K562 (cell line): ENCODE results near the gene CELA1.

Source experiments
- BRCA1 ChIP-seq, 2 experiments: fragments of 450-650 bp in 1 of 2; sonication (generic) in 1 of 2; formaldehyde crosslinking in 1 of 2; IDR thresholded peaks; 2 replicates each; pipeline versions ENCODE4 v1.5.0 to v1.6.1; 2017 to 2020; ENCODE audit warnings: mild to moderate bottlenecking in 1 of 2, missing genetic modification reagents in 1 of 2
- CBX2 ChIP-seq: fragments of 200-600 bp; sonication (generic); IDR thresholded peaks from one replicate; pipeline ENCODE4 v1.6.1; 2012; ENCODE audit warnings: mild to moderate bottlenecking, low read length, inconsistent platforms; ENCODE audit not compliant: insufficient read depth, poor library complexity, severe bottlenecking
- CTCF ChIP-seq, 3 experiments: IDR thresholded peaks in 2 of 3; conservative IDR thresholded peaks in 1 of 3; 2 replicates each; pipeline ENCODE4 v1.5.1; 2011 to 2012; ENCODE audit warnings: low read length in 3 of 3, mild to moderate bottlenecking in 3 of 3, control low read depth in 2 of 3, improper control_type of control experiment in 1 of 3, inconsistent platforms in 1 of 3, low read depth in 1 of 3, mixed read lengths in 1 of 3, moderate library complexity in 1 of 3; ENCODE audit not compliant: insufficient read depth in 2 of 3
- DPF2 ChIP-seq: fragments of 450-650 bp; IDR thresholded peaks from 2 replicates; pipeline ENCODE4 v1.6.1; 2016
- EP300 ChIP-seq: IDR thresholded peaks from 2 replicates; pipeline ENCODE4 v1.6.1; 2012; ENCODE audit warnings: low read length, improper control_type of control experiment
- ETS2 ChIP-seq: IDR thresholded peaks from 2 replicates; pipeline ENCODE4 v1.6.1; 2016; ENCODE audit warnings: borderline replicate concordance, missing genetic modification characterization, mild to moderate bottlenecking, moderate library complexity, missing compliant biosample characterization; ENCODE audit not compliant: poor library complexity, severe bottlenecking
- HDAC6 ChIP-seq: IDR thresholded peaks from 2 replicates; pipeline ENCODE4 v1.6.1; 2012; ENCODE audit warnings: low read depth, mild to moderate bottlenecking, control low read depth, inconsistent platforms, low read length, moderate library complexity
- PHB2 ChIP-seq: fragments of 450-650 bp; IDR thresholded peaks from 2 replicates; pipeline ENCODE4 v1.6.1; 2017; ENCODE audit warnings: low read depth
- POLR2AphosphoS5 ChIP-seq: IDR thresholded peaks from 2 replicates; pipeline ENCODE4 v1.6.1; 2011; ENCODE audit warnings: mild to moderate bottlenecking, low read depth, low read length, moderate library complexity; ENCODE audit not compliant: control insufficient read depth, insufficient read depth
- RBM17 ChIP-seq: fragments of 200-400 bp; formaldehyde crosslinking; IDR thresholded peaks from 2 replicates; pipeline ENCODE4 v1.6.1; 2017; ENCODE audit warnings: low read depth, mild to moderate bottlenecking, low read length, borderline replicate concordance
- REST ChIP-seq, 2 experiments: fragments of 450-650 bp; formaldehyde crosslinking in 1 of 2; IDR thresholded peaks; 2 replicates each; pipeline versions ENCODE4 v1.4.0 to v1.6.1; 2014 to 2020; ENCODE audit warnings: mild to moderate bottlenecking in 2 of 2, borderline replicate concordance in 1 of 2, low read depth in 1 of 2
- SP1 ChIP-seq: sonication (generic); formaldehyde crosslinking; IDR thresholded peaks from 2 replicates; pipeline ENCODE4 v1.8.1; 2022; ENCODE audit warnings: mild to moderate bottlenecking, missing genetic modification reagents
- TBL1XR1 ChIP-seq, 2 experiments: IDR thresholded peaks; 2 replicates each; pipeline ENCODE4 v1.6.1; 2012; ENCODE audit warnings: improper control_type of control experiment in 2 of 2, low read length in 2 of 2, mild to moderate bottlenecking in 1 of 2

GRCh38 chr12:51293696-51294095 is 52.8 kb downstream of the CELA1 start:
- TF ChIP-seq SP1 (CRISPR knock-in tag) (no peak), RBM17 (no peak), POLR2AphosphoS5 (no peak), EP300 (no peak), PHB2 (no peak), HDAC6 (no peak), CBX2 (no peak), DPF2 (no peak), BRCA1 (IDR thresholded peaks at IDR 0.05) (no peak), BRCA1 (CRISPR knock-in tag; IDR thresholded peaks at IDR 0.05) (no peak), CTCF (IDR thresholded peaks at IDR 0.05 in 2 of 3, conservative IDR thresholded peaks at IDR 0.05 in 1 of 3; ENCODE audit: insufficient read depth in 2 of 3, low read depth in 1 of 3, low read length in 3 of 3) (no peak), TBL1XR1 (IDR thresholded peaks at IDR 0.05; ENCODE audit: low read length in 2 of 2) (no peak), ETS2 (tag) (no peak), REST (IDR thresholded peaks at IDR 0.05; ENCODE audit: borderline replicate concordance) (no peak), REST (CRISPR knock-in tag; IDR thresholded peaks at IDR 0.05; ENCODE audit: low read depth) (no peak)
